HEK293 (cell line): ENCODE data around the gene TMEM150C.

Source experiments
- CTCF ChIA-PET: fragments of 350-600 bp; formaldehyde crosslinking; extraction: SDS; loops from one replicate; lab custom pipeline; 2021; ENCODE audit warnings: antibody characterized with exemption; lab: Yijun Ruan, JAX
- POLR2A ChIA-PET: fragments of 300-600 bp; formaldehyde crosslinking; extraction: SDS; loops from one replicate; lab custom pipeline; 2020; ENCODE audit warnings: antibody characterized with exemption, inconsistent platforms; lab: Yijun Ruan, JAX
- H3K27ac ChIP-seq: fragments of 200-500 bp; sonication (Bioruptor generic); 2 replicates; pipeline ENCODE4 v1.5.1; 2014; ENCODE audit warnings: low read depth, low read length, control low read depth, inconsistent platforms; ENCODE audit errors: extremely low read depth
- H3K36me3 ChIP-seq, 2 experiments: fragments of 200-500 bp in 1 of 2; sonication (Bioruptor generic) in 1 of 2; 1 replicate in 1 of 2; 2 replicates in 1 of 2; pipeline ENCODE4 v1.5.1; 2014 to 2017; ENCODE audit warnings: inconsistent platforms in 2 of 2, low read length in 2 of 2; ENCODE audit not compliant: control insufficient read depth in 2 of 2, insufficient read depth in 1 of 2
- H3K4me1 ChIP-seq: fragments of 200-500 bp; sonication (Bioruptor generic); 2 replicates; pipeline ENCODE4 v1.5.1; 2014; ENCODE audit warnings: mild to moderate bottlenecking, low read length, inconsistent platforms; ENCODE audit not compliant: control insufficient read depth, insufficient read depth
- H3K4me3 ChIP-seq: 2 replicates; pipeline ENCODE4 v1.5.1; 2011; ENCODE audit warnings: low read depth, mild to moderate bottlenecking, control low read depth, low read length, moderate library complexity
- H3K9me3 ChIP-seq: fragments of 200-500 bp; sonication (Bioruptor generic); 2 replicates; pipeline ENCODE4 v1.5.1; 2014; ENCODE audit warnings: low read depth, low read length, inconsistent platforms; ENCODE audit not compliant: control insufficient read depth, insufficient read depth
- BCL11B ChIP-seq: fragments of 450-650 bp; formaldehyde crosslinking; IDR thresholded peaks from 2 replicates; pipeline ENCODE4 v1.5.1; 2016; ENCODE audit warnings: low read depth, missing biosample characterization, missing genetic modification characterization
- HOXC10 ChIP-seq: sonication (generic); formaldehyde crosslinking; IDR thresholded peaks from 2 replicates; pipeline ENCODE4 v1.8.1; 2023; ENCODE audit warnings: mild to moderate bottlenecking, missing genetic modification reagents
- KLF10 ChIP-seq: fragments of 450-650 bp; IDR thresholded peaks from 2 replicates; pipeline ENCODE4 v1.5.1; 2018; ENCODE audit warnings: missing biosample characterization, mild to moderate bottlenecking, missing genetic modification characterization
- SP2 ChIP-seq: fragments of 450-650 bp; formaldehyde crosslinking; IDR thresholded peaks from 2 replicates; pipeline ENCODE4 v1.5.1; 2016; ENCODE audit warnings: missing biosample characterization, missing genetic modification characterization
- ZBTB1 ChIP-seq: fragments of 450-650 bp; formaldehyde crosslinking; IDR thresholded peaks from 2 replicates; pipeline ENCODE4 v1.5.1; 2016; ENCODE audit warnings: missing biosample characterization, missing genetic modification characterization
- ZBTB7A ChIP-seq: fragments of 450-650 bp; formaldehyde crosslinking; IDR thresholded peaks from 2 replicates; pipeline ENCODE4 v1.5.1; 2016; ENCODE audit warnings: low read depth, missing biosample characterization, missing genetic modification characterization
- ZNF138 ChIP-seq: fragments of 450-650 bp; formaldehyde crosslinking; IDR thresholded peaks from 2 replicates; pipeline ENCODE4 v1.5.1; 2016; ENCODE audit warnings: missing biosample characterization, missing genetic modification characterization, borderline replicate concordance
- ZNF2 ChIP-seq: fragments of 450-650 bp; formaldehyde crosslinking; IDR thresholded peaks from 2 replicates; pipeline ENCODE4 v1.5.1; 2016; ENCODE audit warnings: missing biosample characterization, missing genetic modification characterization
- ZNF366 ChIP-seq: fragments of 450-650 bp; formaldehyde crosslinking; conservative IDR thresholded peaks from 2 replicates; pipeline ENCODE4 v1.5.1; 2016; ENCODE audit warnings: missing biosample characterization, missing genetic modification characterization
- ZNF37A ChIP-seq: fragments of 450-650 bp; IDR thresholded peaks from 2 replicates; pipeline ENCODE4 v1.5.1; 2018; ENCODE audit warnings: missing biosample characterization, missing genetic modification characterization
- ZNF416 ChIP-seq: fragments of 450-650 bp; formaldehyde crosslinking; IDR thresholded peaks from 2 replicates; pipeline ENCODE4 v1.5.1; 2016; ENCODE audit warnings: missing biosample characterization, missing genetic modification characterization
- ZNF433 ChIP-seq: fragments of 450-650 bp; formaldehyde crosslinking; IDR thresholded peaks from 2 replicates; pipeline ENCODE4 v1.5.1; 2016; ENCODE audit warnings: missing biosample characterization, missing genetic modification characterization, low read depth
- ZNF558 ChIP-seq: fragments of 450-650 bp; formaldehyde crosslinking; IDR thresholded peaks from 2 replicates; pipeline ENCODE4 v1.5.1; 2016; ENCODE audit warnings: missing biosample characterization, missing genetic modification characterization
- ZNF600 ChIP-seq: fragments of 450-650 bp; formaldehyde crosslinking; IDR thresholded peaks from 2 replicates; pipeline ENCODE4 v1.5.1; 2016; ENCODE audit warnings: missing biosample characterization, missing genetic modification characterization
- TF ChIP-seq, protein P1 (sequence below): fragments of 450-650 bp; formaldehyde crosslinking; IDR thresholded peaks from 2 replicates; pipeline ENCODE4 v1.5.1; 2017; ENCODE audit warnings: missing biosample characterization, mild to moderate bottlenecking, missing genetic modification characterization, moderate library complexity
- TF ChIP-seq, protein P2 (sequence below): fragments of 450-650 bp; IDR thresholded peaks from 2 replicates; pipeline ENCODE4 v1.5.1; 2018; ENCODE audit warnings: missing biosample characterization, missing genetic modification characterization
- TF ChIP-seq, protein P3 (sequence below): fragments of 450-650 bp; formaldehyde crosslinking; IDR thresholded peaks from 2 replicates; pipeline ENCODE4 v1.5.1; 2017; ENCODE audit warnings: missing biosample characterization, missing genetic modification characterization
- TF ChIP-seq, protein P4 (sequence below): fragments of 450-650 bp; formaldehyde crosslinking; IDR thresholded peaks from 2 replicates; pipeline ENCODE4 v1.5.1; 2016; ENCODE audit warnings: missing biosample characterization, missing genetic modification characterization
- TF ChIP-seq, protein P5 (sequence below): fragments of 450-650 bp; formaldehyde crosslinking; IDR thresholded peaks from 2 replicates; pipeline ENCODE4 v1.5.1; 2016; ENCODE audit warnings: missing biosample characterization, missing genetic modification characterization
- TF ChIP-seq, protein P6 (sequence below): fragments of 450-650 bp; formaldehyde crosslinking; IDR thresholded peaks from 2 replicates; pipeline ENCODE4; 2016; ENCODE audit warnings: missing biosample characterization, missing genetic modification characterization

TMEM150C gene

DNA sequence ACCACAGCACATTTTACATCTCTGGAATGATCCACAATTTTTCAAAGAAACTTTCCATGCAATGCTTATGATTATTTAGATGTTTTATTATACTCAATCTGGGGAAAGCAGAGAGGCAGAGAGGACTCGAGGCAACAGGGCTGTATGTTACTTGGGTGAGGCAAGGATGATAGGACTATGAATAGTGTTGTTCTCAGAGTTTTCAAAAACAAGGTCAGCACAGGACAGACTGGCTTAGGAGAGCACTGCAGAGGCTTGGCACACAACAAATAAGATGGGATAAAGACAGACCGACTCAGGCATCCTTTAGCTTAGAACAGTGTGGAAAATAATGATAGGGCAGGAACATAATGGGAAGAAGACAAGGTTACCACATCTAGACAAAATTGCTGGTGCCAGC, 65.4 kb downstream of the TMEM150C start:
- H3K4me3 ChIP-seq, result no peak overlapping the region
- no peaks in the 10 kb centered on the region for H3K9me3 ChIP-seq
- H3K36me3 ChIP-seq, result no peaks in the 10 kb centered on the region
- POLR2A ChIA-PET, result no interaction called here
- CTCF ChIA-PET, result no interaction called here
- H3K4me1 ChIP-seq, result 0 out of 2 replicates have a peak, but pooled peaks cover 2% of the 10 kb centered on the region
- H3K27ac ChIP-seq, result no peak overlapping the region
- TF ChIP-seq ZNF37A, result no peak
- TF ChIP-seq, protein P1, sequence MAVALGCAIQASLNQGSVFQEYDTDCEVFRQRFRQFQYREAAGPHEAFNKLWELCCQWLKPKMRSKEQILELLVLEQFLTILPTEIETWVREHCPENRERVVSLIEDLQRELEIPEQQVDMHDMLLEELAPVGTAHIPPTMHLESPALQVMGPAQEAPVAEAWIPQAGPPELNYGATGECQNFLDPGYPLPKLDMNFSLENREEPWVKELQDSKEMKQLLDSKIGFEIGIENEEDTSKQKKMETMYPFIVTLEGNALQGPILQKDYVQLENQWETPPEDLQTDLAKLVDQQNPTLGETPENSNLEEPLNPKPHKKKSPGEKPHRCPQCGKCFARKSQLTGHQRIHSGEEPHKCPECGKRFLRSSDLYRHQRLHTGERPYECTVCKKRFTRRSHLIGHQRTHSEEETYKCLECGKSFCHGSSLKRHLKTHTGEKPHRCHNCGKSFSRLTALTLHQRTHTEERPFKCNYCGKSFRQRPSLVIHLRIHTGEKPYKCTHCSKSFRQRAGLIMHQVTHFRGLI (tag by site-specific recombination), result no peak
- TF ChIP-seq ZNF600 (tag by site-specific recombination), result no peak
- TF ChIP-seq, protein P2, sequence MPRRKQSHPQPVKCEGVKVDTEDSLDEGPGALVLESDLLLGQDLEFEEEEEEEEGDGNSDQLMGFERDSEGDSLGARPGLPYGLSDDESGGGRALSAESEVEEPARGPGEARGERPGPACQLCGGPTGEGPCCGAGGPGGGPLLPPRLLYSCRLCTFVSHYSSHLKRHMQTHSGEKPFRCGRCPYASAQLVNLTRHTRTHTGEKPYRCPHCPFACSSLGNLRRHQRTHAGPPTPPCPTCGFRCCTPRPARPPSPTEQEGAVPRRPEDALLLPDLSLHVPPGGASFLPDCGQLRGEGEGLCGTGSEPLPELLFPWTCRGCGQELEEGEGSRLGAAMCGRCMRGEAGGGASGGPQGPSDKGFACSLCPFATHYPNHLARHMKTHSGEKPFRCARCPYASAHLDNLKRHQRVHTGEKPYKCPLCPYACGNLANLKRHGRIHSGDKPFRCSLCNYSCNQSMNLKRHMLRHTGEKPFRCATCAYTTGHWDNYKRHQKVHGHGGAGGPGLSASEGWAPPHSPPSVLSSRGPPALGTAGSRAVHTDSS, result no peak
- no peak for TF ChIP-seq ZNF2 (tag by site-specific recombination)
- no peak for TF ChIP-seq ZBTB7A
- TF ChIP-seq, protein P3, sequence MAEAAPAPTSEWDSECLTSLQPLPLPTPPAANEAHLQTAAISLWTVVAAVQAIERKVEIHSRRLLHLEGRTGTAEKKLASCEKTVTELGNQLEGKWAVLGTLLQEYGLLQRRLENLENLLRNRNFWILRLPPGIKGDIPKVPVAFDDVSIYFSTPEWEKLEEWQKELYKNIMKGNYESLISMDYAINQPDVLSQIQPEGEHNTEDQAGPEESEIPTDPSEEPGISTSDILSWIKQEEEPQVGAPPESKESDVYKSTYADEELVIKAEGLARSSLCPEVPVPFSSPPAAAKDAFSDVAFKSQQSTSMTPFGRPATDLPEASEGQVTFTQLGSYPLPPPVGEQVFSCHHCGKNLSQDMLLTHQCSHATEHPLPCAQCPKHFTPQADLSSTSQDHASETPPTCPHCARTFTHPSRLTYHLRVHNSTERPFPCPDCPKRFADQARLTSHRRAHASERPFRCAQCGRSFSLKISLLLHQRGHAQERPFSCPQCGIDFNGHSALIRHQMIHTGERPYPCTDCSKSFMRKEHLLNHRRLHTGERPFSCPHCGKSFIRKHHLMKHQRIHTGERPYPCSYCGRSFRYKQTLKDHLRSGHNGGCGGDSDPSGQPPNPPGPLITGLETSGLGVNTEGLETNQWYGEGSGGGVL (tag by site-specific recombination), result no peak
- TF ChIP-seq, protein P4, sequence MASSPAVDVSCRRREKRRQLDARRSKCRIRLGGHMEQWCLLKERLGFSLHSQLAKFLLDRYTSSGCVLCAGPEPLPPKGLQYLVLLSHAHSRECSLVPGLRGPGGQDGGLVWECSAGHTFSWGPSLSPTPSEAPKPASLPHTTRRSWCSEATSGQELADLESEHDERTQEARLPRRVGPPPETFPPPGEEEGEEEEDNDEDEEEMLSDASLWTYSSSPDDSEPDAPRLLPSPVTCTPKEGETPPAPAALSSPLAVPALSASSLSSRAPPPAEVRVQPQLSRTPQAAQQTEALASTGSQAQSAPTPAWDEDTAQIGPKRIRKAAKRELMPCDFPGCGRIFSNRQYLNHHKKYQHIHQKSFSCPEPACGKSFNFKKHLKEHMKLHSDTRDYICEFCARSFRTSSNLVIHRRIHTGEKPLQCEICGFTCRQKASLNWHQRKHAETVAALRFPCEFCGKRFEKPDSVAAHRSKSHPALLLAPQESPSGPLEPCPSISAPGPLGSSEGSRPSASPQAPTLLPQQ (tag by site-specific recombination), result no peak
- TF ChIP-seq ZNF558, result no peak
- TF ChIP-seq, protein P5, sequence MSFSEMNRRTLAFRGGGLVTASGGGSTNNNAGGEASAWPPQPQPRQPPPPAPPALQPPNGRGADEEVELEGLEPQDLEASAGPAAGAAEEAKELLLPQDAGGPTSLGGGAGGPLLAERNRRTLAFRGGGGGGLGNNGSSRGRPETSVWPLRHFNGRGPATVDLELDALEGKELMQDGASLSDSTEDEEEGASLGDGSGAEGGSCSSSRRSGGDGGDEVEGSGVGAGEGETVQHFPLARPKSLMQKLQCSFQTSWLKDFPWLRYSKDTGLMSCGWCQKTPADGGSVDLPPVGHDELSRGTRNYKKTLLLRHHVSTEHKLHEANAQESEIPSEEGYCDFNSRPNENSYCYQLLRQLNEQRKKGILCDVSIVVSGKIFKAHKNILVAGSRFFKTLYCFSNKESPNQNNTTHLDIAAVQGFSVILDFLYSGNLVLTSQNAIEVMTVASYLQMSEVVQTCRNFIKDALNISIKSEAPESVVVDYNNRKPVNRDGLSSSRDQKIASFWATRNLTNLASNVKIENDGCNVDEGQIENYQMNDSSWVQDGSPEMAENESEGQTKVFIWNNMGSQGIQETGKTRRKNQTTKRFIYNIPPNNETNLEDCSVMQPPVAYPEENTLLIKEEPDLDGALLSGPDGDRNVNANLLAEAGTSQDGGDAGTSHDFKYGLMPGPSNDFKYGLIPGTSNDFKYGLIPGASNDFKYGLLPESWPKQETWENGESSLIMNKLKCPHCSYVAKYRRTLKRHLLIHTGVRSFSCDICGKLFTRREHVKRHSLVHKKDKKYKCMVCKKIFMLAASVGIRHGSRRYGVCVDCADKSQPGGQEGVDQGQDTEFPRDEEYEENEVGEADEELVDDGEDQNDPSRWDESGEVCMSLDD (tag by site-specific recombination), result no peak
- no peak for TF ChIP-seq ZNF433 (tag by site-specific recombination)
- no peak for TF ChIP-seq KLF10 (tag by site-specific recombination)
- TF ChIP-seq ZBTB1 (tag by site-specific recombination), result no peak
- no peak for TF ChIP-seq ZNF138 (tag by site-specific recombination)
- no peak for TF ChIP-seq HOXC10
- TF ChIP-seq, protein P6, sequence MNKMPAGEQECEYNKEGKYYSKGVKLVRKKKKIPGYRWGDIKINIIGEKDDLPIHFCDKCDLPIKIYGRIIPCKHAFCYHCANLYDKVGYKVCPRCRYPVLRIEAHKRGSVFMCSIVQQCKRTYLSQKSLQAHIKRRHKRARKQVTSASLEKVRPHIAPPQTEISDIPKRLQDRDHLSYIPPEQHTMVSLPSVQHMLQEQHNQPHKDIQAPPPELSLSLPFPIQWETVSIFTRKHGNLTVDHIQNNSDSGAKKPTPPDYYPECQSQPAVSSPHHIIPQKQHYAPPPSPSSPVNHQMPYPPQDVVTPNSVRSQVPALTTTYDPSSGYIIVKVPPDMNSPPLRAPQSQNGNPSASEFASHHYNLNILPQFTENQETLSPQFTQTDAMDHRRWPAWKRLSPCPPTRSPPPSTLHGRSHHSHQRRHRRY, result no peak
- TF ChIP-seq ZNF416 (tag by site-specific recombination), result no peak
- no peak for TF ChIP-seq SP2 (tag by site-specific recombination)
- TF ChIP-seq BCL11B (tag by site-specific recombination), result no peak
- no peak for TF ChIP-seq ZNF366 (tag by site-specific recombination)
